GM19238 (cell line): ENCODE measurements around the gene SORCS3.

Experiments
- DNase-seq: peaks from one replicate; pipeline ENCODE4 v3.0.0; 2011; ENCODE audit warnings: low spot score; ENCODE audit not compliant: insufficient read length

The SORCS3 gene

GRCh38 chr10:104774234-104774633 is 133.1 kb downstream of the SORCS3 start:
- DNase-seq = no peak

DNA sequence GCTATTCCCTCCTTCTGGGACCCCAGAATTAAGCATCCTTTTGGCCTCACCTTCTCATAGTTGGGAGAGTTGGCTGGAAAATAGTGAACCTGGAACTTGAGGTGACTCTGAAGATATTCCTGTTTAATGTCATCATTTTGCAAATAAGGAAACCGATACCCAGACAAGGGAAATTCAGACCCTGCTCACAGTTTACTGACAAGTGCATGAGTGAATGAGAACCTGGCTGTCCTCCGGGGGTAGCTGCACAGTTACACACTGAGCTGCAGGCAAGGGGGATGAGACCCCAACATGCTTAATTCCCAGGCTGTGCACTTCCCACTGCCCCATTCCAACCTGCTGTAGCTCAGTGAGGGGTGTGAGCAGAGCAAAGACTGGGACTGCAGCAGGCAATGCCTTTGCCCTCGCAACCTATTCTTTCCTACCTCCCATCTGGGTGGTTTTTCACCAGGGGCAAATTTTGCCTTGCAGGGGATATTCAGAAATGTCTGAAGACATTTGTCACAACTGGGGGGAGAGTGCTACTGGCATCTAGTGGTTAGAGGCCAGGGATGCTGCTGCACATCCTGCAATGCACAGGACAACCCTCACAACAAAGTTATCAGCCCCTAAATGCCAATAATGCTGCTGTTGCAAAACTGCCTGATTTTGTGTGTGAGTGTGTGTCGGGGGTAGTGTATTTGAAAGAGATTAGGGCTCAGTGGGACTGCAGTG is 136.2 kb downstream of the SORCS3 start:
- no peak for DNase-seq

DNA sequence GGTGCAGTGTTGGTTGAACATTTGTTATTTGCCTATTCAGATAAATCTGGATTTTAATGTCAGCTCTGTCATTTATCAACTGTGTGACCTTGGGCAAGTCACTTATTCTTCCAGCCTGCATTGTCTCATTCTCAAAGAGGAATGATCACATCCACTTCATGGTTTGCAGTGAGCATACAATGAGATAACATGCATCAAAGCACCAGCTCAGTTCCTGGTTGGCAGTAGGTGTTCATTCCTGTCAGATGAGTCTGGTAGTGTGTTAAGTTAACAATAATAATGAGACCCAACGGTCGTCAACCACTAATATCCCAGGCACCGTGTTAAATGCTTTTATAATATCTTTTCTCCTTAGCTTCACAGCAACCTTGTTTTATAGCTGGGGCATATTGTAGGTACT is 137.3 kb downstream of the SORCS3 start:
- DNase-seq = no peak

- DNase-seq = no peak
Measured at GRCh38 chr10:104779701-104780100, 138.6 kb downstream of the SORCS3 start.

DNA sequence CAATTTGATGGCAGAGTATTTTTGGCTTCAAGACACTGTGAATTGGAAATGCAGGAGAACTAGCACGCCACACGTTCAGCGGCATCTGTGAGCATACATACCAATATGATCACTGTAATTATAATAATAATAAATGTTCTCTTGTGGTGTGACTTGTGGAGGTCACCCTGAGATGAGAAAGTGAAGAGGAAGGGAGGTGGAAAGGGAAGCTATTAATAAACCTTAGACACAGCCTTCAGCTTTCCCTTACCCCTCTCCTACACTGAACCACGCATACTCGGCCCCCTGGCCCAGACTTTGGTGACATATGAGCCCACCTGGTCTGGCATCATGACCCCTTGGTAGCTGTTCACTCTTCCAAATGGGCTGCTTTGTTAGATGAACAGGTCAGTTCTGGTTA is 139.1 kb downstream of the SORCS3 start:
- DNase-seq = no peak

DNA sequence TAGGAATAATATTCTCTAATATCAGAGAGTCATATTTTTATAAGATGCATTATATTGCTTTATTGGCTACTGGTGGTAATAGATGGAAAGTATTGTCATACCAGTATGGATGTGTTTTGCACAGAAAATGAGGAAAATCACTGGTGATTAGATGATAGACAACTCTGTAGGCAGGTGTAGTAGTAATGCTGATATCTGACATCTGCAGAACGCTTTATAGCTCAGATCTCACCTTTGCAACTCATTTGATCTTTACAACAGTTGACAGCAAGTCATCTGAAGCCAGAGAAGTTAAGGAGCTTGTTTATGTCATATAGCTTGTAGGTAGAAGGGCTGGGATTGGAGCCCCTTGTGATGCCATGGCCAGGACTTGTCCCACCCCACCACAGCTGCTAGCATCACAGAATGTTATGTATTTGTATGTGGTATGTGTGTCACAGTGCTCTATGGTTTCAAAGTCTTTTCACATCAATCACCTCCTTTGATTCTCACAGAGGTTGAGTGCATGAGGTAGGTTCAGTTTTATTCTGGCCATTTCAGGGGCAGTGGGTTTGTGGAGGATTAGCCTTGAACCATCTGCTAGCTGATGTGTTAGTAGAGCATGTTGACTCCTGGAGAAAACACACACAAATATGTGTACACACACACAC is 140.0 kb downstream of the SORCS3 start:
- DNase-seq = no peak

- no peak for DNase-seq
Measured at GRCh38 chr10:104784452-104784851, 143.4 kb downstream of the SORCS3 start.

DNA sequence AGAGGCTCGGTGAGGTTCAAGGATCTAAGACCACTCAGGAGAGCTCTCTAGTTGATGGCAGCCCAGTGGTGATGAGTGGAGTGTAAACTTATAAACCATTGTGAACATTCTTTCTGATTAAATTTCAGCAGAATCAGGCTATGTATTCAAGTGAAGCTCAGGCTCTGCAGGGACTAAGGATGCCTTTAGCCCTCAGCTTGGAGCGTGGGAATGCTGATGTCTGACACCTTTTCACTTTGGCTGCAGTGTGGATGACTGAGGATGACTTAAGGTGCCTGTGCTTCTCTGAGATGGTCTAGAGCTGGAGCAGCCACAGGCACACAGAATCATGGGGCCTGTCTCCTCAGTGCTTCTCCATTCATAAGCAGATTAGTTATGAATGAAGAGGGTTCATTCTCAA is 150.4 kb downstream of the SORCS3 start:
- DNase-seq = no peak

DNA sequence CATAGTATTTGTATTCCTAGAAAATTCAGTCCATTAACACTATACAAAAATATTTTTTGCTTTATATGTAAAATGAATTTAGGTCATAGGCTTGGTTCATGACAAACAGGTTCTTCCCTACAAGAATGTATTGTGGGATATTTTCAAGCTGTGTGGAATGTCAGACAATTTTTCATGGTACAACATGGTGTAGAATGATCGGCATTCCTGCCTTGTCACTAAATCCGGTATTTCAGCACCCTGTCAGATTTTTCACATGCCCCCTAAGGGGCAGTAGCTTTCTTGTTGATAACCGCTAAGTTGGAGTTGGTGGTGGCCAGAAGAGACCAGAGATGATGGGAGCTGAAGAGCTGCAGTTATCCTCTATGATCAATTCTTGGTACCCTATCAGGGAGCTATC is 154.3 kb downstream of the SORCS3 start:
- DNase-seq = no peak

DNA sequence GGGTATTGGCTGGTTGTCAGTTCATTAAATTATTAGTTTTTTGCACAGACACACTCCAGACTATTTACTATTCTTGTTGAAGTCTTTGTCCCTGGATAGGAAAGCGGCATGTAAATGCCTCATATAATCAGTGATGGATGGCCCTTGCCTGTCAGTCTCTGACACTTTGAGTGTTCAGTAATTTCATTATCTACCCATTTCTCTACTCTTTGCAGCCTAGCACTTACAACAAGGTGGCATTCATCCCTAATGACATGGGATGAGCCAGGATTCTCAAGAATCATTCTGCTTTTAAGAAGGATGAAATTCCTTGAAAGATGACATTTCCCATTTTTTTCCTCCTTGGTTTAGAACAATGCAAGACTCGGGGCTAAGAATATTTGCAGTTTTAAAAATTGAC is 155.7 kb downstream of the SORCS3 start:
- DNase-seq = no peak

DNA sequence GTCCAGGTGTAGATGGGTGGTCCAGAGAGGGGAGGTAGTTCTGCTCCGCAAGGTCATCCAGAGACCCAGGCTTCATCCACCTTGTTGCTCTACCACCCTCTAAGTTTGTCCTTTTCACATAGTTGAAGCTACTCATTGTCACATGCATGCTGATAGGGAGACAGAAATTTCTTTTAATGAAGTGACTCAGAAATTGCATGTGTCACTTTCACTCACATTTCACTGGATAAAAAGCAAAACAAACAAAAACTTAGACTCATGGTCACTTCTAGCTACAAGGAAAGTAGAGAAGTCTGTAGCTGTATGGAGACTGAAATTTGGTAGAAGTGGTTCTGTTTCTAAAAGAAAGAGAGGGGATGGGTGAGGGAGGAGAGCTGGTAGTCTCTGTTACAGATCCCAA is 161.9 kb downstream of the SORCS3 start:
- no peak for DNase-seq

DNA sequence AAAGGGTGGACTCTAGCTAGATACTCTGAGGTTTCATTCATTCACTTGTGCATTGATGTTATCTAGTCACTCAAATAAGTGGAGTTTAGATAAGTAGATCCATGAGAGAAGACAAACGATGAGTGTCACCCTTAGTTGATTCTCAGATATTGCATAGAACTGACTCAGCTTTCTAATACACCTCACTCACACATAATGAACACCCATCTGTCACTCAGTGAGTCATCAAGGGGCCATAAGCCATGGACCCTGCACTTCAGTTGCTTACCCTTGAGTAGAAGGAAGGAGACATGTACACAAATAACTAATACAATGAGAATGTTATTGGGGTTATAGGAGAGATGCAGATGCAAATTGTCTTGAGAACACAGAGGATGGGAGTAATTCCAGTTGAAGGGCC is 163.8 kb downstream of the SORCS3 start:
- DNase-seq = no peak

DNA sequence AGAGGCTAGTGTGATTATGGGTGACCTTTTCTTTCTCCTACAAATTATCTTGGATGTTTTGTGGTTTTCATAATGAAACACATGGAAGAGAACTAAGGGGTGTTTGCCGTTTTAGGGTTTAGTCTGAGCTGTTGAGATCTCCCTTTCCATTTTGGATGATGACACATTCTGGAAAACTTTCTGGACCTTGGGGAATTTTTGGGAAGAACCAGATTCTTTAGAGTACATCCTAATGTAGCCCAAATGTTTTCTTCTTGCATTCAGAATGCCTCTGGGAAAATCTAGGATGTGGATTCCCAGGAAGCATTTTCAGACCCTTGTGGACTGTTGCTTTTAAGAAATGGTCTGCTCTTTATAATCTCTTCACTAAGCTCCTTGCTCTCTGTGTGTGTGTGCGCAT is 165.7 kb downstream of the SORCS3 start:
- no peak for DNase-seq

DNA sequence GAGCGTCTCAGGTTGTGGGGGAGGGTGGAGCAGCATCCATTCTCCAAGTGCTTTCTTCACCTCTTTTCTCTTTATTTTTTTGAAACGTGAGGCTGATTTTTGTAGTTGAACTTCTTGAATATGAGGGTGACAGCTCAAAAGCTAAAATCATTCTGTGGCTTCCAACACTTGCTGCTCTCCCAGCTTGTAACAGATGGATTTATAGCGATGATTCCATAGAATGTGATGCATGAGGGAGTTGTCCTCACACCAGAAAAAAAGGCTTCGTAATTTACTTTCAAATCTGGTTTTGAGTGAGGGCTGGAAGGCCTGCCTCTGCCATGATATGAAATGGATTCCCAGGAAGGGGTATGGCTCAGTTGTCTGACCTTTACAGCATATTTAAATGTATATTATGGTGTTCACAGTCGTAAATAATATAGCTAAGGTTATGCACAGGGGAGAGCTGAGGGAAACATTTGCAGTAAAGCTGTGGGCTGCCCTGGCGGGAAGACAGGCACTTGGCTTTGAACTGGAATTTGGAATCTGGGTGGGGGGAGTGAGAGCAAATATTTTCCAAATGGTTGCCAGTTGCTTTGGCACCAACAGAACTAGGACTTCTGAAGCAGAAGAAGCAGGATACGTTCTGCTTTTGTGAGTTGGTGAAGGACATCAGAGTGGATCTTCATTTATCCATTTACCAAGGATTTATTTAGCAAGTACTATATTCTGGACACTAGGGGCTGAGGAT is 166.7 kb downstream of the SORCS3 start:
- no peak for DNase-seq

DNA sequence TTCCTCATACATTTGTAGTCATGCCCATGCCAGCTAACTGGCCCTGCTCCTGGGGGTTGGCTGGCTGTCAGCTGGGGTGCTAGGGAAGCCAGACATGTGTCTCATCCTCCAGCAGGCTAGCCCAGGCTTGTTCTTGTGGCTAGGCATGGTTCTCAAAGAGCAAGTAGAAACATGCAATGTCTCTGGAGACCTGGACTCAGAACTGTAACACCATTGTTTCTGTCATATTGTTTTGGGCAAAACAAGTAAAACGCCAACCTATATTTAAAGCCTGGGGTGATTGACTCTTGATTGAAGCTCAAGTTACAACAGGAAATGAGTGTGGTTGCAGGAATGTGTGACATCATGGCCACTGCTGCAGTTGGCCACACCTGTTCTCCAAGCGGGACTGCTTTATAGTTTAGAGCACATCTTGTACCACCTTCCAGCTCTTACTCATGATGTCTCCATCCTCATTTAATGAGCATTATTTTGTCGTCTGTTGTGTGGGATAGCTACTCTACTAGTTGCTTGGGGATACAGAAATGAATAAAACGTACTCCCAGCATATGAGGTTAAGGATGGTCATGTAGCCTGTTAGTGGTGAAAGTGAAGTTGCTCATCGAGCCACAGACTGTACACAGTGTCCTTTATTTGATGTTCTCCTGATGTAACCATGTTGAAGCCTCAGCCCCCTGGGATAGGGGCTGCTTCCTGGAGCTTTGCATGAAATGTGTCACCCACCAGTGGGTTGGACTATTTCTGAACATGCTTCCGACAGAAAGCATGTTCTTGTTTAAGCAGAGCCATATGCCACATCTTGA is 168.4 kb downstream of the SORCS3 start:
- DNase-seq = no peak

DNA sequence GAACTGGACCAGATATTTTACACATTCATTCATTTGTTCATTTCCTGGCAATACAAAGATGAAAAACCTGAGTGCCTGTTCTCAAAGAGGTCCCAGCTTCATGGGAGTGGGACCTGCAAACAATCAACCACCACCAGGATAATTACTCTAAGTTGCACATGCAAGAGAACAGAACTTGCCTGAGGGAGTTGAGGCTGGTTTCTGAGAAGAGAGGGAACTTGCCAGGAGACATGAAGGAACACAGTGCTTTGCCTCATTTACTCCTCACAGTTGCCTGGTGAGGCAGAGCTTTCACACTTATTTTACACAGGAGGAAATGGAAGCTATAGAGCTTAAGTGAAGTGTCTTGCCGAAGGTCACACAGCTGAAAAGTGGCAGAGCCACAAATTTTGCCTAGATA is 170.1 kb downstream of the SORCS3 start:
- DNase-seq = no peak

GRCh38 chr10:104816501-104816900 is 175.4 kb downstream of the SORCS3 start:
- no peak for DNase-seq

DNA sequence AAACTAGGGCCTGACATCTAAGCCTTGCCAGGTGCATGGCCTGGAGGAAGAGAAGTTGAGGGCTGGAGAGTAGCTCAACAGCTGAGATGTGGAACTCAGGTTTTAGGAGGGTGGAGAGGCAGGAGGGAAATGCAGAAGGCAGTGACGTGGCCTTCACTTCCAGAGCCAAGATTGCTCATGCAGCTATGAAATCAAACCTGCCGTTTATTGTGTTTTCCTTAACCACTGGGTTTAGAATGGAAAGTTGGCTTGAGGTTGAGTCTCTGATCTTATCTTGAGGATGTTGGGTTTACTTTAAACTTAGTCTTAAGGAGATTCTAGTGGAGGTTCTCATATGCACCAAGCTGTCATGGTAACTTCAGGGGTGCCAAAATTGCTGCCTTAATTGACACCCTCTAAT is 178.6 kb downstream of the SORCS3 start:
- no peak for DNase-seq

GRCh38 chr10:104822088-104822487 is 181.0 kb downstream of the SORCS3 start:
- no peak for DNase-seq

- no peak for DNase-seq
Measured at GRCh38 chr10:104824380-104825006, 183.4 kb downstream of the SORCS3 start.

GRCh38 chr10:104831272-104831671 is 190.2 kb downstream of the SORCS3 start:
- no peak for DNase-seq
